CD4-positive, alpha-beta T cell (primary cell): Measurements from ENCODE around the gene SLC22A14. TPM values are rescaled to one million over a fixed set of nuclear protein-coding genes. Genes with fewer than 3 reads are reported as not detected.
"Not testable (repeated sequence)": the region's sequence is repeated elsewhere in the genome, so short reads cannot be mapped to it uniquely, and the experiment has no call there.

Source experiments
- ATAC-seq: fragments of 200-7000 bp; cut with Tn5 transposase; one replicate; pipeline ENCODE4 v1.10.0; 2022; ENCODE audit warnings: mild to moderate bottlenecking; ENCODE audit not compliant: poor library complexity
- CTCF ChIA-PET: fragments of 350-600 bp; sonication (Branson Sonifier 250); formaldehyde crosslinking; loops from one replicate; lab custom pipeline; 2021; ENCODE audit warnings: antibody characterized with exemption, inconsistent platforms; lab: Charles Lee
- POLR2A ChIA-PET: fragments of 350-600 bp; sonication (Branson Sonifier 250); formaldehyde crosslinking; loops from one replicate; lab custom pipeline; 2021; ENCODE audit warnings: antibody characterized with exemption, inconsistent platforms; lab: Charles Lee
- DNase-seq, 14 experiments: peaks; one replicate each; pipeline ENCODE4 v3.0.0-alpha.2; 2013 to 2020; ENCODE audit warnings: mixed read lengths in 2 of 14
- H3K27ac ChIP-seq, 2 donors: one replicate each; pipeline versions ENCODE4 v1.5.1 to v1.7.0; 2013; ENCODE audit warnings: low read length in 2 of 2, low read depth in 1 of 2, mild to moderate bottlenecking in 1 of 2
- H3K27me3 ChIP-seq, 2 experiments: 1 replicate in 1 of 2; 2 replicates in 1 of 2; pipeline versions ENCODE4 v1.6.1 to v1.7.0; 2013; ENCODE audit warnings: low read length in 2 of 2, control low read depth in 1 of 2, mild to moderate bottlenecking in 1 of 2, moderate library complexity in 1 of 2; ENCODE audit not compliant: insufficient read depth in 2 of 2, control insufficient read depth in 1 of 2
- H3K36me3 ChIP-seq: one replicate; pipeline ENCODE4 v1.6.1; 2013; ENCODE audit warnings: low read length, control low read depth; ENCODE audit not compliant: insufficient read depth
- H3K4me1 ChIP-seq: one replicate; pipeline ENCODE4 v1.6.1; 2013; ENCODE audit warnings: low read length, control low read depth; ENCODE audit not compliant: insufficient read depth
- H3K4me3 ChIP-seq: one replicate; pipeline ENCODE4 v1.5.1; 2013; ENCODE audit warnings: mild to moderate bottlenecking, low read length, moderate library complexity
- H3K9me3 ChIP-seq, 2 experiments: 1 replicate in 1 of 2; 2 replicates in 1 of 2; pipeline versions ENCODE4 v1.6.1 to v1.7.0; 2013; ENCODE audit warnings: low read length in 2 of 2, mild to moderate bottlenecking in 2 of 2, control low read depth in 1 of 2, moderate library complexity in 1 of 2; ENCODE audit not compliant: control insufficient read depth in 1 of 2, insufficient read depth in 1 of 2
- H3K27ac Mint-ChIP-seq: one replicate; pipeline ENCODE4 v1.8.0; 2020; ENCODE audit warnings: mixed read lengths
- H3K27me3 Mint-ChIP-seq: one replicate; pipeline ENCODE4 v1.8.0; 2021; ENCODE audit warnings: mixed read lengths
- H3K36me3 Mint-ChIP-seq: one replicate; pipeline ENCODE4 v1.8.0; 2021; ENCODE audit warnings: low read depth, mixed read lengths
- H3K4me1 Mint-ChIP-seq: one replicate; pipeline ENCODE4 v1.8.0; 2021; ENCODE audit warnings: low read depth, mixed read lengths
- H3K4me3 Mint-ChIP-seq: one replicate; pipeline ENCODE4 v1.8.0; 2020; ENCODE audit warnings: mild to moderate bottlenecking, mixed read lengths
- H3K9me3 Mint-ChIP-seq: one replicate; pipeline ENCODE4 v1.8.0; 2020; ENCODE audit warnings: mixed read lengths
- CTCF ChIP-seq: fragments of 200-600 bp; IDR thresholded peaks from one replicate; pipeline ENCODE4 v1.8.0; 2022; ENCODE audit warnings: antibody characterized with exemption, mild to moderate bottlenecking
- intact Hi-C, 2 experiments: fragments of 100-400 bp; cut with DNase I in 1 of 2; cut with micrococcal nuclease in 1 of 2; formaldehyde crosslinking; loops; one replicate each; pipeline versions ENCODE4 v1.15.1 to v1.9.0; 2023 to 2025; cut with DNase I, micrococcal nuclease
- total RNA-seq, 174 experiments: library from RNA in 2 of 174; stranded (reverse) in 2 of 174; gene quantifications; one replicate each; pipeline ENCODE4 v1.2.3 and lab custom pipeline; 2021 to 2026

SLC22A14 gene
- total RNA-seq, 2 experiments from 2014 or later = 0.11 TPM; not detected in 1

- ATAC-seq (no peak), DNase-seq (no peak)
- no peak overlapping the region for H3K4me3 ChIP-seq
- no peaks in the 10 kb centered on the region for H3K9me3 Mint-ChIP-seq
- H3K36me3 Mint-ChIP-seq = no peaks in the 10 kb centered on the region
- no peak for TF ChIP-seq CTCF
- H3K9me3 ChIP-seq = no peaks in the 10 kb centered on the region
- H3K36me3 ChIP-seq = no peaks in the 10 kb centered on the region
- H3K4me1 Mint-ChIP-seq = no peaks in the 10 kb centered on the region
- H3K27me3 Mint-ChIP-seq = no peaks in the 10 kb centered on the region
- H3K27ac ChIP-seq = no peak overlapping the region
- ChIA-PET POLR2A (no interaction called here), CTCF (no interaction called here)
- intact Hi-C loops = no loop called here
- H3K27me3 ChIP-seq = no peaks in the 10 kb centered on the region
- no peak overlapping the region for H3K4me3 Mint-ChIP-seq
- H3K4me1 ChIP-seq = no peaks in the 10 kb centered on the region
- no peak overlapping the region for H3K27ac Mint-ChIP-seq
These were observed 3.3 kb upstream of the SLC22A14 start for GRCh38 chr3:38278841-38279240.

- no peak for TF ChIP-seq CTCF
- H3K4me3 ChIP-seq = no peak overlapping the region
- H3K27me3 ChIP-seq = no peaks in the 10 kb centered on the region
- Mint-ChIP-seq H3K9me3 (no peaks in the 10 kb centered on the region), H3K4me3 (no peak overlapping the region), H3K36me3 (no peaks in the 10 kb centered on the region), H3K4me1 (no peaks in the 10 kb centered on the region), H3K27ac (no peak overlapping the region), H3K27me3 (no peaks in the 10 kb centered on the region)
- ChIA-PET POLR2A (no interaction called here), CTCF (no interaction called here)
- H3K4me1 ChIP-seq = no peaks in the 10 kb centered on the region
- ATAC-seq (no peak), DNase-seq (no peak)
- intact Hi-C loops = no loop called here
- H3K9me3 ChIP-seq = no peaks in the 10 kb centered on the region
- no peak overlapping the region for H3K27ac ChIP-seq
- H3K36me3 ChIP-seq = no peaks in the 10 kb centered on the region
These were observed 2.0 kb downstream of the SLC22A14 start for GRCh38 chr3:38283810-38284755.

- POLR2A ChIA-PET = no interaction called here
- Histone ChIP-seq H3K27me3 (peaks cover 0 to 4% of the 10 kb centered on the region in 2 experiments), H3K9me3 (no peaks in the 10 kb centered on the region), H3K4me3 (no peak overlapping the region), H3K27ac (no peak overlapping the region), H3K36me3 (no peaks in the 10 kb centered on the region), H3K4me1 (no peaks in the 10 kb centered on the region)
- Mint-ChIP-seq H3K4me3 (no peak overlapping the region), H3K36me3 (no peaks in the 10 kb centered on the region), H3K27ac (no peak overlapping the region), H3K4me1 (no peaks in the 10 kb centered on the region), H3K9me3 (no peaks in the 10 kb centered on the region), H3K27me3 (no peaks in the 10 kb centered on the region)
- intact Hi-C loops = no loop called here
- ATAC-seq (no peak), DNase-seq (no peak)
- CTCF ChIA-PET = no interaction called here
- no peak for TF ChIP-seq CTCF
These were observed 2.7 kb downstream of the SLC22A14 start for GRCh38 chr3:38284756-38285150.

- H3K4me3 Mint-ChIP-seq, POLR2A ChIA-PET: not testable (repeated sequence)
These were observed 7.5 kb downstream of the SLC22A14 start for GRCh38 chr3:38289286-38290217.

More at GRCh38 chr3:38289286-38290217, 7.5 kb downstream of the SLC22A14 start:
- DNase-seq, H3K4me1 Mint-ChIP-seq, H3K9me3 ChIP-seq, H3K27ac ChIP-seq, H3K4me3 ChIP-seq, ATAC-seq, H3K36me3 ChIP-seq, H3K27me3 Mint-ChIP-seq, intact Hi-C loops, H3K4me1 ChIP-seq, H3K9me3 Mint-ChIP-seq, H3K27me3 ChIP-seq, H3K36me3 Mint-ChIP-seq, H3K27ac Mint-ChIP-seq: not testable (repeated sequence)
- CTCF ChIA-PET = interaction anchor here (0.7 to 1.0 kb wide), 3 partner anchors 58 to 923 kb away, joined by 3 to 5 read pairs (median 4); partner anchors contain the start of gene XYLB
